Body of pancreas (tissue), 4 donors: Measurements from ENCODE around the gene TXNDC16.

ENCODE experiments used
- CTCF ChIP-seq, 7 experiments: fragments of 450-650 bp in 4 of 7; fragments of 200-600 bp in 3 of 7; sonication (generic) in 3 of 7; IDR thresholded peaks; one replicate each; pipeline ENCODE4 v1.5.1; 2016 to 2019; ENCODE audit warnings: antibody characterized with exemption in 7 of 7
- POLR2A ChIP-seq, 3 donors: fragments of 450-650 bp; IDR thresholded peaks; one replicate each; pipeline ENCODE4 v1.6.1; 2016; ENCODE audit warnings: antibody characterized with exemption in 3 of 3, mild to moderate bottlenecking in 2 of 3

GRCh38 chr14:52547526-52547925, 4.8 kb downstream of the TXNDC16 start:
- TF ChIP-seq POLR2A (IDR thresholded peaks at IDR 0.05), result no peak
- no peak for TF ChIP-seq CTCF (IDR thresholded peaks at IDR 0.05)
